Subcutaneous abdominal adipose tissue (tissue), 5 donors: Measurements from ENCODE around the gene MLLT6.
A peak's percentile ranks its signal among the peaks of the same experiment; 100 is the strongest.

Experiments used
- H3K27ac ChIP-seq: one replicate; pipeline ENCODE4 v1.7.0; 2013; ENCODE audit warnings: low read depth, mild to moderate bottlenecking, inconsistent platforms, low read length, moderate library complexity
- H3K27me3 ChIP-seq, 5 donors: one replicate each; pipeline ENCODE4 v1.7.0; 2013; ENCODE audit warnings: low read length in 5 of 5, inconsistent platforms in 1 of 5; ENCODE audit not compliant: control insufficient read depth in 5 of 5, insufficient read depth in 4 of 5
- H3K36me3 ChIP-seq, 5 donors: one replicate each; pipeline ENCODE4 v1.7.0; 2013; ENCODE audit warnings: low read length in 5 of 5; ENCODE audit not compliant: control insufficient read depth in 5 of 5, insufficient read depth in 5 of 5
- H3K4me1 ChIP-seq, 5 donors: one replicate each; pipeline ENCODE4 v1.7.0; 2013; ENCODE audit warnings: low read length in 5 of 5, mild to moderate bottlenecking in 3 of 5, moderate library complexity in 1 of 5; ENCODE audit not compliant: control insufficient read depth in 5 of 5, insufficient read depth in 5 of 5
- H3K4me3 ChIP-seq, 5 donors: one replicate each; pipeline ENCODE4 v1.7.0; 2013; ENCODE audit warnings: low read length in 5 of 5, low read depth in 1 of 5
- H3K9ac ChIP-seq, 5 donors: one replicate each; pipeline ENCODE4 v1.7.0; 2013; ENCODE audit warnings: low read length in 5 of 5, mild to moderate bottlenecking in 4 of 5, moderate library complexity in 3 of 5
- H3K9me3 ChIP-seq, 5 donors: one replicate each; pipeline ENCODE4 v1.7.0; 2013; ENCODE audit warnings: low read length in 5 of 5; ENCODE audit not compliant: control insufficient read depth in 5 of 5
- donor health status: healthy.
- donor health status: healthy.
- donor health status: healthy.
- donor health status: healthy.
- donor health status: healthy.

MLLT6 gene

DNA sequence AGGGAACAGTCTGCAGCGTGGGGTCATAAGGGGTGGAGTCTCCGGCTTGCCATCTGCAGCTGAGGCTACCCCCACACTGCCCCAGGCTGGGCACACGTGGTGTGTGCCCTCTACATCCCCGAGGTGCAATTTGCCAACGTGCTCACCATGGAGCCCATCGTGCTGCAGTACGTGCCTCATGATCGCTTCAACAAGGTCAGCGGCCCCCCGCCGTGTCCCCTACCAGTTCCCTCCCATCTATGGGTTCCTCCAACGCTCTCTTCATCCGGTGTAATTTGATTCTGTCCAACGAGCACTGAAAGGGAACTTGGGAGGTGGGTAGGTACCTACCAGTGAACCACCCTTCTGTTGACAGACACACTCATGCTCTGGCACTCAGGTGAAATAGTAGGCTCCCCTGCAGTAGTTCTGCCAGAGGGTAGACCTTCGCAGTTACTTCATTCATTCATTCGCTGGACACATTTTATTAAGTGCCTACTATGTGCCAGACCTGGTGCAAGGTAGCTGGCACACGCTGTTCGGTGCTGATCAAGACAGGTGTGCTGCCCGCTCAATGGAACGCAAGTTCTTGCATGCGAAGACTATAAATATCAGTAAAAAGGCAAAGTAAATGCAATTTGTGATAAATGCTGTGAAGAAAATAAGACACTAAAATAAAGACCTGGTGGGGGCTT lies 2.7 kb downstream of the MLLT6 start:
- H3K36me3 ChIP-seq, result peaks cover 0 to 50% (median 44%) of the 10 kb centered on the region in 5 donors
- H3K9me3 ChIP-seq, result no peaks in the 10 kb centered on the region
- no peak overlapping the region for H3K4me3 ChIP-seq
- H3K27ac ChIP-seq, result peak overlapping the region; percentile 75
- H3K4me1 ChIP-seq, result peaks cover 5 to 40% (median 33%) of the 10 kb centered on the region in 5 donors
- no peaks in the 10 kb centered on the region for H3K27me3 ChIP-seq
- no peak overlapping the region for H3K9ac ChIP-seq

GRCh38 chr17:38709104-38709820 lies 4.2 kb downstream of the MLLT6 start:
- H3K27me3 ChIP-seq, result no peaks in the 10 kb centered on the region
- H3K4me1 ChIP-seq, result peaks cover 2 to 25% (median 20%) of the 10 kb centered on the region in 5 donors
- no peak overlapping the region for H3K4me3 ChIP-seq
- H3K9me3 ChIP-seq, result no peaks in the 10 kb centered on the region
- H3K36me3 ChIP-seq, result peaks cover 0 to 65% (median 58%) of the 10 kb centered on the region in 5 donors
- H3K27ac ChIP-seq, result no peak overlapping the region
- H3K9ac ChIP-seq, result no peak overlapping the region

- H3K4me1 ChIP-seq, result peaks cover 2 to 20% (median 18%) of the 10 kb centered on the region in 5 donors
- H3K27ac ChIP-seq, result no peak overlapping the region
- no peak overlapping the region for H3K4me3 ChIP-seq
- H3K9me3 ChIP-seq, result no peaks in the 10 kb centered on the region
- H3K36me3 ChIP-seq, result peaks cover 0 to 72% (median 64%) of the 10 kb centered on the region in 5 donors
- H3K9ac ChIP-seq, result no peak overlapping the region
- no peaks in the 10 kb centered on the region for H3K27me3 ChIP-seq
Measured at GRCh38 chr17:38709864-38710603, 5.0 kb downstream of the MLLT6 start.

GRCh38 chr17:38710604-38710962 lies 5.5 kb downstream of the MLLT6 start:
- no peaks in the 10 kb centered on the region for H3K27me3 ChIP-seq
- no peak overlapping the region for H3K4me3 ChIP-seq
- peaks cover 2 to 20% (median 18%) of the 10 kb centered on the region in 5 donors for H3K4me1 ChIP-seq
- no peaks in the 10 kb centered on the region for H3K9me3 ChIP-seq
- no peak overlapping the region for H3K9ac ChIP-seq
- H3K27ac ChIP-seq, result no peak overlapping the region
- H3K36me3 ChIP-seq, result peaks cover 0 to 78% (median 70%) of the 10 kb centered on the region in 5 donors

DNA sequence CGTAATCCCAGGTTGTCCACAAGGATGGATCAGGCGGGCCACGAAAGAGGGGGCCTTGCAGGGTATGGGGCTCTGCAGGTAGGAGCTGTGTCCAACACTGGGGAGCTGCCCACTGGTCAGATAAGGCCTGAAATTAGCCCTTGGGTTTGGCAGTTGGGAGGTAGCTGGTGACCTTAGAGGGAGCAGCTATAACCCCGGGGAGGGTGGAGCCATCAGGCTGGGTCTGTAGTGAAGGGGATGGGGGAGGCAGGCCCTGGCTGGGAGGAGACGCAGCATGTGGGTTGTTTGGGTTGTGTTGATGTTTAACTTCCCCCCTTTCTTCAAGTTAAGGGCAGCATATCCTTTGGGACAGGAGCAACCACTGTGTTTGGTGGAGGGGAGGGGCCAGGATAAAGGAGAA lies 5.9 kb downstream of the MLLT6 start:
- Histone ChIP-seq H3K27ac (no peak overlapping the region), H3K9me3 (no peaks in the 10 kb centered on the region), H3K4me1 (peaks cover 2 to 17% (median 15%) of the 10 kb centered on the region in 5 donors), H3K4me3 (no peak overlapping the region), H3K27me3 (no peaks in the 10 kb centered on the region), H3K36me3 (peaks cover 0 to 82% (median 74%) of the 10 kb centered on the region in 5 donors), H3K9ac (no peak overlapping the region)

DNA sequence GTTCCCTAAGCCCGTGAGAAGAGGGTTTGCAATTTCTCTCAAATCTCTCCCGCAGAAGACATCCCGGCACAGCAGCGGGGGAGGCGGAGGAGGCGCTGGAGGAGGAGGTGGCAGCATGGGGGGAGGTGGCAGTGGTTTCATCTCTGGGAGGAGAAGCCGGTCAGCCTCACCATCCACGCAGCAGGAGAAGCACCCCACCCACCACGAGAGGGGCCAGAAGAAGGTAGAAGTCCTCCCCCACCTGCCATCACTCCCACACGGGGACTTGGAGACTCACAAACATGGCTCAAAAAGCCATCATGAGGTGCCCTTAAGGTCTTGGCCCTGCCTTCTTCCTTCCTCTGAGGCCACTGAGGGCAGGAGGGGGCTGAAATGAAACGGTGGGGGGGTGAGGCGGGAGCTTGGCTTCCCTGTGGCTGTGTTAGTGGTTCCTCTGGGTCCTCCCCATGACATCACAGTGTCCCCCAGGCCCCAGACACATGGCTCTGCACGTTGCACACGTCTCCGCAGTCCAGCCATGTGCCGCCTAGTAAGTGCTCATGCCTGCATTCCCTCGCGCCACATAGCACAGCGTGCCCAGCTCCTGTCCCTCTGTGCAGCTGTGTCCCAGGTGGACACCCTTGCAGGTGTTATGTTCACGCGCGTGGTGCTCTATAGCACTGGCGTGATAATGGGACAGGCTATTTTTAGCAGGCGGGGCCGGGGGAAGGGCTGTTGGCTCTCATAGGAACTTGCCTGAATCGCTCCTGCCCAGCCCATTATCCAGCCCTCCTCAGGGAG lies 6.9 kb downstream of the MLLT6 start:
- no peak overlapping the region for H3K9ac ChIP-seq
- H3K4me1 ChIP-seq, result peaks cover 0 to 7% (median 5%) of the 10 kb centered on the region in 5 donors
- no peak overlapping the region for H3K4me3 ChIP-seq
- no peaks in the 10 kb centered on the region for H3K27me3 ChIP-seq
- no peaks in the 10 kb centered on the region for H3K9me3 ChIP-seq
- no peak overlapping the region for H3K27ac ChIP-seq
- peaks cover 0 to 92% (median 84%) of the 10 kb centered on the region in 5 donors for H3K36me3 ChIP-seq

DNA sequence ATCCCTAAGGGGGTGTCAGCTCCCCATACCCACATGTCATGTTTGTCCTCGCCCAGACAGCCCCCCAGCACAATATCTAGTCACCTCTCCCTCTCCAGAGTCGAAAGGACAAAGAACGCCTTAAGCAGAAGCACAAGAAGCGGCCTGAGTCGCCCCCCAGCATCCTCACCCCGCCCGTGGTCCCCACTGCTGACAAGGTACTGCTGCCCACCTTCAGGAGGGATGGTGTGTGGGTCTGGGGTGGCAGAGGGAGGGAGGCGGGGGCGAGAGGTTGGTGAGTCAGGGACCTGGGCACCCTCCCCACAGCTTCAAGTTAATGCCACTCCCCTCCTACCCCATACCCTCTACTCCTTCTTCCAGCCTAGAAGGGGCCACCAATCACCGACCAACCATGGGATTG lies 7.5 kb downstream of the MLLT6 start:
- Histone ChIP-seq H3K27me3 (no peaks in the 10 kb centered on the region), H3K36me3 (peaks cover 0 to 95% (median 88%) of the 10 kb centered on the region in 5 donors), H3K27ac (no peak overlapping the region), H3K4me3 (no peak overlapping the region), H3K9ac (no peak overlapping the region), H3K9me3 (no peaks in the 10 kb centered on the region), H3K4me1 (peaks cover 0 to under 1% (median 0%) of the 10 kb centered on the region in 5 donors)

- no peaks in the 10 kb centered on the region for H3K4me1 ChIP-seq
- no peaks in the 10 kb centered on the region for H3K27me3 ChIP-seq
- peaks cover 0 to 95% (median 89%) of the 10 kb centered on the region in 5 donors for H3K36me3 ChIP-seq
- no peak overlapping the region for H3K27ac ChIP-seq
- H3K4me3 ChIP-seq, result no peak overlapping the region
- no peaks in the 10 kb centered on the region for H3K9me3 ChIP-seq
- no peak overlapping the region for H3K9ac ChIP-seq
Measured at GRCh38 chr17:38713456-38714075, 8.5 kb downstream of the MLLT6 start.

DNA sequence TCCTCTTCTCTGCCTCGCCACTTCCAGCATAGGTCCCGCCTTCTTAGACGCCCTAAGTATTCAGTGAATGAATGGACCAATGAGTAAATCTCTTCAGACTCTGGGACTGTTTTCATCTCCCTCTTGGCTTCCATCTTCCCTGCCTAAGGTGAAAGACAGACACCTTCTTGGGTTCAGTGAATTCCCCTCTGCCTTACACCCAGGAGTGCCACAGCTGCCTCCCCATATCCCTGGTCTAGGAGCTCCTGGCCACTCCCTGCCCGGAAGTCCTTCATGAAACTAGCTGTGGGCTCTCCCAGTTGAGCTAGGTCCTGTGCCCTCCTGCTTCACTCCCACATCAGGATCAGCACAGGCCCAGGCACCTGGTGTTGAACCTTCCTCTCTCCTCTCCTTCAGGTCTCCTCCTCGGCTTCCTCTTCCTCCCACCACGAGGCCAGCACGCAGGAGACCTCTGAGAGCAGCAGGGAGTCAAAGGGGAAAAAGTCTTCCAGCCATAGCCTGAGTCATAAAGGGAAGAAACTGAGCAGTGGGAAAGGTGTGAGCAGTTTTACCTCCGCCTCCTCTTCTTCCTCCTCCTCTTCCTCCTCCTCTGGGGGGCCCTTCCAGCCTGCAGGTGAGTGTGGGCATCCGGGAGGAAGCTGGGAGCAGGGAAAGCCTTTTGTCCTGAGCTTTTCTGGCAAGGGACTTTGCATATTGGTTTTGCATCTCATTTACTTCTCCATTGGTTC lies 10.3 kb downstream of the MLLT6 start:
- H3K9ac ChIP-seq, result no peak overlapping the region
- H3K4me1 ChIP-seq, result no peaks in the 10 kb centered on the region
- no peak overlapping the region for H3K27ac ChIP-seq
- no peak overlapping the region for H3K4me3 ChIP-seq
- H3K9me3 ChIP-seq, result no peaks in the 10 kb centered on the region
- H3K27me3 ChIP-seq, result no peaks in the 10 kb centered on the region
- peaks cover 0 to 95% (median 80%) of the 10 kb centered on the region in 5 donors for H3K36me3 ChIP-seq
